AG20443 (cell line): Measurements from ENCODE around the gene ABCB10.

Experiments used
- DNase-seq: peaks from one replicate; pipeline ENCODE4 v3.0.0; 2012; ENCODE audit warnings: low spot score, mixed read lengths

ABCB10 gene

GRCh38 chr1:229474509-229474908 is 84.0 kb downstream of the ABCB10 start:
- DNase-seq = no peak

- DNase-seq = no peak
Measured at GRCh38 chr1:229471175-229471574, 87.3 kb downstream of the ABCB10 start.

GRCh38 chr1:229470406-229471043 is 88.0 kb downstream of the ABCB10 start:
- DNase-seq = no peak

- DNase-seq = no peak
Measured at GRCh38 chr1:229466887-229467286, 91.6 kb downstream of the ABCB10 start.
